A549 (cell line): ENCODE results near the gene PLCL1. TPM values are rescaled to one million over a fixed set of nuclear protein-coding genes. Genes with fewer than 3 reads are reported as not detected.

ENCODE experiments used
- ATAC-seq, 2 experiments: fragments of 200-7000 bp in 1 of 2; fragments of >200 bp in 1 of 2; cut with Nextera tagmentation in 1 of 2; cut with Tn5 transposase in 1 of 2; 3 replicates each; pipeline versions ENCODE4 v1.8.0 to v1.9.1; 2018 to 2020; ENCODE audit warnings: mild to moderate bottlenecking in 1 of 2, moderate library complexity in 1 of 2
- CTCF ChIA-PET: fragments of 300-600 bp; sonication (Branson Sonifier 250); formaldehyde crosslinking; extraction: SDS; loops from one replicate; lab custom pipeline; 2021; ENCODE audit warnings: antibody characterized with exemption, inconsistent platforms; lab: Yijun Ruan, JAX
- POLR2A ChIA-PET: fragments of 350-600 bp; formaldehyde crosslinking; extraction: SDS; loops from one replicate; lab custom pipeline; 2021; ENCODE audit warnings: antibody characterized with exemption, inconsistent platforms; lab: Yijun Ruan, JAX
- DNase-seq, 2 experiments: peaks; one replicate each; pipeline versions ENCODE4 v3.0.0 to v3.0.0-alpha.2; 2011 to 2016; ENCODE audit warnings: low read depth in 1 of 2, low spot score in 1 of 2
- FAIRE-seq: peaks from 2 replicates; lab custom pipeline; 2011; peaks lifted over from hg19 to GRCh38; lab: Jason Lieb, UNC
- H3K27ac ChIP-seq, 2 experiments: fragments of >200 bp; sonication (Bioruptor Twin); formaldehyde crosslinking; 3 replicates each; pipeline ENCODE4 v1.5.1; 2016 to 2017
- H3K4me1 ChIP-seq: fragments of >200 bp; sonication (Bioruptor Twin); formaldehyde crosslinking; 3 replicates; pipeline ENCODE4 v1.6.1; 2016
- H3K4me2 ChIP-seq: fragments of >200 bp; sonication (Bioruptor Twin); formaldehyde crosslinking; 3 replicates; pipeline ENCODE4 v1.6.1; 2016
- H3K4me3 ChIP-seq: fragments of >200 bp; sonication (Bioruptor Twin); formaldehyde crosslinking; 3 replicates; pipeline ENCODE4 v1.5.1; 2016
- H3K9me3 ChIP-seq: fragments of >200 bp; sonication (Bioruptor Twin); formaldehyde crosslinking; 3 replicates; pipeline ENCODE4 v1.6.1; 2016
- CEBPB ChIP-seq, 2 experiments: fragments of >200 bp in 1 of 2; sonication (Bioruptor Twin) in 1 of 2; formaldehyde crosslinking in 1 of 2; IDR thresholded peaks; 2 replicates each; pipeline ENCODE4 v1.6.1; 2012 to 2016
- CHD4 ChIP-seq: fragments of 200-600 bp; sonication (generic); IDR thresholded peaks from 2 replicates; pipeline ENCODE4 v1.6.1; 2016; ENCODE audit warnings: antibody characterized with exemption, mild to moderate bottlenecking, borderline replicate concordance
- EHF ChIP-seq: fragments of 250-450 bp; sonication (Bioruptor Pico); IDR thresholded peaks from 2 replicates; pipeline ENCODE4 v1.5.0; 2020; ENCODE audit warnings: mild to moderate bottlenecking
- EHMT2 ChIP-seq: fragments of 200-600 bp; sonication (generic); IDR thresholded peaks from 2 replicates; pipeline ENCODE4 v1.6.1; 2016; ENCODE audit warnings: antibody characterized with exemption, low read depth, mild to moderate bottlenecking, moderate library complexity
- EP300 ChIP-seq, 2 experiments: fragments of >200 bp; sonication (Bioruptor Twin); formaldehyde crosslinking; IDR thresholded peaks; 2 replicates in 1 of 2; 3 replicates in 1 of 2; pipeline ENCODE4 v1.6.1; 2016 to 2017
- FOXS1 ChIP-seq: fragments of 250-450 bp; sonication (Bioruptor Pico); IDR thresholded peaks from 2 replicates; pipeline ENCODE4 v1.5.0; 2020; ENCODE audit warnings: mild to moderate bottlenecking, moderate library complexity
- GATA3 ChIP-seq: IDR thresholded peaks from 2 replicates; pipeline ENCODE4 v1.6.1; 2012; ENCODE audit warnings: borderline replicate concordance
- HDAC2 ChIP-seq: fragments of 200-600 bp; sonication (generic); IDR thresholded peaks from 2 replicates; pipeline ENCODE4 v1.6.1; 2016
- HOXA7 ChIP-seq: fragments of 250-450 bp; sonication (Bioruptor Pico); IDR thresholded peaks from 2 replicates; pipeline ENCODE4 v1.5.0; 2020; ENCODE audit warnings: mild to moderate bottlenecking, moderate library complexity
- KDM1A ChIP-seq: fragments of 200-600 bp; sonication (generic); IDR thresholded peaks from 2 replicates; pipeline ENCODE4 v1.6.1; 2016; ENCODE audit warnings: low read depth, mild to moderate bottlenecking
- MYC ChIP-seq: IDR thresholded peaks from 2 replicates; pipeline ENCODE4 v1.6.1; 2012; ENCODE audit warnings: mild to moderate bottlenecking, inconsistent platforms, low read length, improper control_type of control experiment, borderline replicate concordance
- NFE2L2 ChIP-seq: fragments of 150-350 bp; conservative IDR thresholded peaks from 2 replicates; pipeline ENCODE4 v1.6.1; 2014; ENCODE audit warnings: low read length
- NR3C1 ChIP-seq: fragments of >200 bp; sonication (Bioruptor Twin); formaldehyde crosslinking; IDR thresholded peaks from 3 replicates; pipeline ENCODE4 v1.6.1; 2017
- PHF8 ChIP-seq: fragments of 200-600 bp; sonication (generic); IDR thresholded peaks from 2 replicates; pipeline ENCODE4 v1.6.1; 2016; ENCODE audit warnings: low read depth, mild to moderate bottlenecking, antibody characterized with exemption, moderate library complexity, borderline replicate concordance
- POLR2AphosphoS2 ChIP-seq: conservative IDR thresholded peaks from 2 replicates; pipeline ENCODE4 v1.6.1; 2012; ENCODE audit warnings: low read length, improper control_type of control experiment, inconsistent platforms
- RAD21 ChIP-seq, 2 experiments: fragments of >200 bp in 1 of 2; sonication (Bioruptor Twin) in 1 of 2; formaldehyde crosslinking in 1 of 2; IDR thresholded peaks in 1 of 2; conservative IDR thresholded peaks in 1 of 2; 2 replicates in 1 of 2; 3 replicates in 1 of 2; pipeline ENCODE4 v1.6.1; 2012 to 2018; ENCODE audit warnings: inconsistent platforms in 1 of 2
- RARB ChIP-seq: fragments of 250-450 bp; sonication (Bioruptor Pico); IDR thresholded peaks from 2 replicates; pipeline ENCODE4 v1.8.0; 2021; ENCODE audit warnings: mild to moderate bottlenecking, moderate library complexity
- RCOR1 ChIP-seq: fragments of 150-350 bp; IDR thresholded peaks from 2 replicates; pipeline ENCODE4 v1.6.1; 2014; ENCODE audit warnings: antibody characterized with exemption, low read length, low read depth
- RNF2 ChIP-seq: fragments of 200-600 bp; sonication (generic); IDR thresholded peaks from 2 replicates; pipeline ENCODE4 v1.6.1; 2016; ENCODE audit warnings: low read depth, mild to moderate bottlenecking, antibody characterized with exemption, moderate library complexity, borderline replicate concordance
- SMC3 ChIP-seq: fragments of >200 bp; sonication (Bioruptor Twin); formaldehyde crosslinking; IDR thresholded peaks from 3 replicates; pipeline ENCODE4 v1.6.1; 2018; ENCODE audit warnings: inconsistent platforms
- ZNF302 ChIP-seq: fragments of 250-450 bp; sonication (Bioruptor Pico); IDR thresholded peaks from 2 replicates; pipeline ENCODE4 v1.9.0; 2021; ENCODE audit warnings: inconsistent platforms, mild to moderate bottlenecking, moderate library complexity
- ZSCAN20 ChIP-seq: fragments of 250-450 bp; sonication (Bioruptor Pico); IDR thresholded peaks from 2 replicates; pipeline ENCODE4 v1.8.0; 2022; ENCODE audit warnings: mild to moderate bottlenecking, moderate library complexity
- WGBS: methylation state at CpG from one replicate; pipeline ENCODE4 v1.1.6; 2017; ENCODE audit errors: missing lambda C conversion rate; 5-methylcytosine and 5-hydroxymethylcytosine counted together
- polyA plus RNA-seq, 4 experiments: library from polyadenylated mRNA; depleted of rRNA in 3 of 4; stranded (reverse); fragments of >200 nt; fragmentation: RNase III in 1 of 4; extraction: RNeasy Plus Mini Kit Qiagen cat#74134 plus additional on column Dnase treatment in 1 of 4; gene quantifications; 2 replicates in 3 of 4; 3 replicates in 1 of 4; pipeline ENCODE4 v1.2.3, GENCODE V29; 2011 to 2017
- TF ChIP-seq, protein P1 (sequence below): IDR thresholded peaks from 2 replicates; pipeline ENCODE4 v1.6.1; 2012; ENCODE audit warnings: low read depth, borderline replicate concordance
- TF ChIP-seq, protein P2 (sequence below): fragments of >200 bp; sonication (Bioruptor Twin); formaldehyde crosslinking; IDR thresholded peaks from 2 replicates; pipeline ENCODE4 v1.6.1; 2016
- TF ChIP-seq, protein P3 (sequence below): IDR thresholded peaks from 2 replicates; pipeline ENCODE4 v1.6.1; 2012
- TF ChIP-seq, protein P4 (sequence below): fragments of >200 bp; sonication (Bioruptor Twin); formaldehyde crosslinking; IDR thresholded peaks from 3 replicates; pipeline ENCODE4 v1.6.1; 2016
- TF ChIP-seq, protein P5 (sequence below): IDR thresholded peaks from 2 replicates; pipeline ENCODE4 v1.6.1; 2012
- TF ChIP-seq, protein P6 (sequence below): fragments of 450-650 bp; IDR thresholded peaks from 2 replicates; pipeline ENCODE4 v1.6.1; 2014; ENCODE audit warnings: antibody characterized with exemption
- TF ChIP-seq, protein P7 (sequence below): fragments of 150-350 bp; IDR thresholded peaks from 2 replicates; pipeline ENCODE4 v1.6.1; 2014; ENCODE audit warnings: low read depth, mild to moderate bottlenecking, low read length

The PLCL1 gene
- polyA plus RNA-seq, 2 of the 4 experiments (the other 2 are of a cell fraction): 0.03 TPM

DNA sequence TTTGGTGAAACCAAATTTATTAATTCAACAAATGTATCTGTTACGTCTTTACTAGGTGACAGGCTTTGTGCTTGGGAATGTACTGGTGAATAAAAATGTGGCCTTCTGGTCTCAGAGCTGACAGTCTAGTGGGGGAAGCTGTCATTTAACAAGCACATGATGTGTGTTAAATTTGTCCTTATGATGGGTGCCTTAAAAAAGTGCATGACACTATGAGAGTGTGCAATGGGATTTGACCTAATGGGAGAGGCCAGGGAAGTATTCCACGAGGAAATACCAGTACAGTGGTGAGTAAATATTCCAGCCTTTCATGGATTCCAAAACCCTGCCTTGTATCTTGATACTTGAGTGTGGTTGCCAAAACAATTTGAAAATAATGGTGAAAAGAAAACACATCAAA is 308.9 kb downstream of the PLCL1 start:
- TF ChIP-seq NR3C1 (no peak), FOXS1 (CRISPR knock-in tag) (no peak), ZSCAN20 (CRISPR knock-in tag) (no peak), RNF2 (no peak), SMC3 (no peak), KDM1A (no peak), PHF8 (no peak), MYC (no peak), GATA3 (no peak), CEBPB (IDR thresholded peaks at IDR 0.05) (no peak), NFE2L2 (no peak), RCOR1 (no peak), POLR2AphosphoS2 (no peak)
- TF ChIP-seq, protein P1, sequence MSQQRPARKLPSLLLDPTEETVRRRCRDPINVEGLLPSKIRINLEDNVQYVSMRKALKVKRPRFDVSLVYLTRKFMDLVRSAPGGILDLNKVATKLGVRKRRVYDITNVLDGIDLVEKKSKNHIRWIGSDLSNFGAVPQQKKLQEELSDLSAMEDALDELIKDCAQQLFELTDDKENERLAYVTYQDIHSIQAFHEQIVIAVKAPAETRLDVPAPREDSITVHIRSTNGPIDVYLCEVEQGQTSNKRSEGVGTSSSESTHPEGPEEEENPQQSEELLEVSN: no peak
- TF ChIP-seq, protein P2, sequence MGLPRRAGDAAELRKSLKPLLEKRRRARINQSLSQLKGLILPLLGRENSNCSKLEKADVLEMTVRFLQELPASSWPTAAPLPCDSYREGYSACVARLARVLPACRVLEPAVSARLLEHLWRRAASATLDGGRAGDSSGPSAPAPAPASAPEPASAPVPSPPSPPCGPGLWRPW: no peak
- TF ChIP-seq, protein P3, sequence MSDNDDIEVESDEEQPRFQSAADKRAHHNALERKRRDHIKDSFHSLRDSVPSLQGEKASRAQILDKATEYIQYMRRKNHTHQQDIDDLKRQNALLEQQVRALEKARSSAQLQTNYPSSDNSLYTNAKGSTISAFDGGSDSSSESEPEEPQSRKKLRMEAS: no peak
- TF ChIP-seq, protein P4, sequence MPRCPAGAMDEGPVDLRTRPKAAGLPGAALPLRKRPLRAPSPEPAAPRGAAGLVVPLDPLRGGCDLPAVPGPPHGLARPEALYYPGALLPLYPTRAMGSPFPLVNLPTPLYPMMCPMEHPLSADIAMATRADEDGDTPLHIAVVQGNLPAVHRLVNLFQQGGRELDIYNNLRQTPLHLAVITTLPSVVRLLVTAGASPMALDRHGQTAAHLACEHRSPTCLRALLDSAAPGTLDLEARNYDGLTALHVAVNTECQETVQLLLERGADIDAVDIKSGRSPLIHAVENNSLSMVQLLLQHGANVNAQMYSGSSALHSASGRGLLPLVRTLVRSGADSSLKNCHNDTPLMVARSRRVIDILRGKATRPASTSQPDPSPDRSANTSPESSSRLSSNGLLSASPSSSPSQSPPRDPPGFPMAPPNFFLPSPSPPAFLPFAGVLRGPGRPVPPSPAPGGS: no peak
- FAIRE-seq: no peak
- ATAC-seq: no peak
- Histone ChIP-seq H3K27ac (no peak overlapping the region), H3K4me3 (no peak overlapping the region), H3K4me2 (no peak overlapping the region), H3K9me3 (no peaks in the 10 kb centered on the region), H3K4me1 (no peaks in the 10 kb centered on the region)
- ChIA-PET CTCF (no interaction called here), POLR2A (no interaction called here)
- no peak for DNase-seq
- 38% methylated on average over 2 of the region's 2 CpGs for WGBS

DNA sequence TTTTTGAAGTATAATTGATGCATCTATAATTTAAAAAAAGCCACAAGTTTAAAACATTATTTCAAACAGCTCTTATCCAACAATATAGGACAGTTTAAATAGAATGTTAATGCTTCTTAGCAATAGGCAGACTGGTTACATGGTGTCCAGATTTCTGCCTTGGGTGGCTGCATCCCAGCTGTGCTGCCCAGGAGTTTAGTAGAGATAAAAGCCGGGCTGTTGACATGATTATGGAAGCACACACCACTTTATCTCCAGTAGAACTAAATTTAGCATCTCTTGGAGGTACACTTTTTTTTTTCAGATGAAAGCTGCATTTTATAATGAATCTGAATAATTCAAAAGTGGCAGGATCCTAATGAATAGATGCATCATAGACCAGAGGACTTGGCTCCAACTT is 309.7 kb downstream of the PLCL1 start:
- TF ChIP-seq HOXA7: no peak
- TF ChIP-seq RARB (CRISPR knock-in tag): no peak
- no peak for TF ChIP-seq EHF (CRISPR knock-in tag)
- TF ChIP-seq CHD4: no peak
- TF ChIP-seq, protein P5, sequence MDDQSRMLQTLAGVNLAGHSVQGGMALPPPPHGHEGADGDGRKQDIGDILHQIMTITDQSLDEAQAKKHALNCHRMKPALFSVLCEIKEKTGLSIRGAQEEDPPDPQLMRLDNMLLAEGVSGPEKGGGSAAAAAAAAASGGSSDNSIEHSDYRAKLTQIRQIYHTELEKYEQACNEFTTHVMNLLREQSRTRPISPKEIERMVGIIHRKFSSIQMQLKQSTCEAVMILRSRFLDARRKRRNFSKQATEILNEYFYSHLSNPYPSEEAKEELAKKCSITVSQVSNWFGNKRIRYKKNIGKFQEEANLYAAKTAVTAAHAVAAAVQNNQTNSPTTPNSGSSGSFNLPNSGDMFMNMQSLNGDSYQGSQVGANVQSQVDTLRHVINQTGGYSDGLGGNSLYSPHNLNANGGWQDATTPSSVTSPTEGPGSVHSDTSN: no peak
- TF ChIP-seq, all 56 proteins: peak for 0

DNA sequence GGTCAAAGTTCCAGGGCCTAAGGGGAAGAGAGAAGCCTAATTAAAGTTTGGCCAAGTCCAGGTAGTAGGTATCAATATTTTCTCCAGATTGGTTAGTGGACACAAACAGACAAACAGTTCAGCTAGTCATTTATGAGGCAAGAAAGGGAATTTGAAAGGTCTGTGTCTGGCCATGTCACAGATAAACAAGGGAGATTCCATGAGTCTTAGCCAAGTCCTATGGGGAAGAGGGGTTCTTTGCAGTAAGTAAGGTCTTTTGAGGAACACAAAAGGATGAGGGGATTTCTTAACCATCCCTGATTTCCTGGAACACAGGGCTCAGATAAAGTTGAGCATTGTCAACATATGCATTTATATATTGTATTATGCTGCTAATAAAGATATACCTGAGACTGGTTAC is 310.8 kb downstream of the PLCL1 start:
- no peak for DNase-seq
- Histone ChIP-seq H3K9me3 (no peaks in the 10 kb centered on the region), H3K4me1 (no peaks in the 10 kb centered on the region), H3K27ac (no peak overlapping the region), H3K4me2 (no peak overlapping the region), H3K4me3 (no peak overlapping the region)
- POLR2A ChIA-PET: no interaction called here
- no peak for ATAC-seq
- CTCF ChIA-PET: no interaction called here
- FAIRE-seq: no peak
- TF ChIP-seq HDAC2 (no peak), NFE2L2 (no peak), POLR2AphosphoS2 (no peak), PHF8 (no peak), RAD21 (conservative IDR thresholded peaks at IDR 0.05 in 1 of 2, IDR thresholded peaks at IDR 0.05 in 1 of 2) (no peak), EP300 (IDR thresholded peaks at IDR 0.05) (no peak), EHF (CRISPR knock-in tag) (no peak), EHMT2 (no peak), ZNF302 (CRISPR knock-in tag) (no peak), SMC3 (no peak)
- TF ChIP-seq, protein P6, sequence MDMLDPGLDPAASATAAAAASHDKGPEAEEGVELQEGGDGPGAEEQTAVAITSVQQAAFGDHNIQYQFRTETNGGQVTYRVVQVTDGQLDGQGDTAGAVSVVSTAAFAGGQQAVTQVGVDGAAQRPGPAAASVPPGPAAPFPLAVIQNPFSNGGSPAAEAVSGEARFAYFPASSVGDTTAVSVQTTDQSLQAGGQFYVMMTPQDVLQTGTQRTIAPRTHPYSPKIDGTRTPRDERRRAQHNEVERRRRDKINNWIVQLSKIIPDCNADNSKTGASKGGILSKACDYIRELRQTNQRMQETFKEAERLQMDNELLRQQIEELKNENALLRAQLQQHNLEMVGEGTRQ: no peak
- TF ChIP-seq, protein P2: no peak
- TF ChIP-seq, protein P7, sequence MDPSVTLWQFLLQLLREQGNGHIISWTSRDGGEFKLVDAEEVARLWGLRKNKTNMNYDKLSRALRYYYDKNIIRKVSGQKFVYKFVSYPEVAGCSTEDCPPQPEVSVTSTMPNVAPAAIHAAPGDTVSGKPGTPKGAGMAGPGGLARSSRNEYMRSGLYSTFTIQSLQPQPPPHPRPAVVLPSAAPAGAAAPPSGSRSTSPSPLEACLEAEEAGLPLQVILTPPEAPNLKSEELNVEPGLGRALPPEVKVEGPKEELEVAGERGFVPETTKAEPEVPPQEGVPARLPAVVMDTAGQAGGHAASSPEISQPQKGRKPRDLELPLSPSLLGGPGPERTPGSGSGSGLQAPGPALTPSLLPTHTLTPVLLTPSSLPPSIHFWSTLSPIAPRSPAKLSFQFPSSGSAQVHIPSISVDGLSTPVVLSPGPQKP: no peak
- TF ChIP-seq, protein P5: no peak

More for the DNA sequence above, 309.7 kb downstream of the PLCL1 start:
- H3K4me3 ChIP-seq: no peak overlapping the region
- H3K4me1 ChIP-seq: no peaks in the 10 kb centered on the region
- FAIRE-seq (no peak), DNase-seq (no peak), ATAC-seq (no peak)
- ChIA-PET CTCF (no interaction called here), POLR2A (no interaction called here)
- no peak overlapping the region for H3K27ac ChIP-seq
- H3K4me2 ChIP-seq: no peak overlapping the region
- no peaks in the 10 kb centered on the region for H3K9me3 ChIP-seq
- 0% methylated on average over 1 of the region's 1 CpG for WGBS
